H1 (cell line): Measurements from ENCODE around the gene SMCO1. TPM values are rescaled to one million over a fixed set of nuclear protein-coding genes. Genes with fewer than 3 reads are reported as not detected.

ENCODE experiments used
- CTCF ChIA-PET: fragments of 300-600 bp; sonication (Branson Sonifier 250); formaldehyde crosslinking; loops from one replicate; lab custom pipeline; 2021; ENCODE audit not compliant: partially characterized antibody; lab: Charles Lee
- POLR2A ChIA-PET: fragments of 300-600 bp; sonication (Branson Sonifier 250); formaldehyde crosslinking; loops from one replicate; lab custom pipeline; 2021; ENCODE audit warnings: inconsistent platforms; ENCODE audit not compliant: partially characterized antibody; lab: Charles Lee
- DNase-seq, 2 experiments: peaks; one replicate each; pipeline versions ENCODE4 v3.0.0 to v3.0.0-alpha.2; 2010 to 2022; ENCODE audit warnings: low spot score in 2 of 2, low read depth in 1 of 2, mixed read lengths in 1 of 2
- FAIRE-seq: peaks from 2 replicates; lab custom pipeline; 2011; peaks lifted over from hg19 to GRCh38; lab: Jason Lieb, UNC
- H2AFZ ChIP-seq: 2 replicates; pipeline ENCODE4 v1.8.1; 2012; ENCODE audit warnings: low read length, inconsistent platforms
- H2AK5ac ChIP-seq: 2 replicates; pipeline ENCODE4 v1.6.1; 2013; ENCODE audit warnings: low read depth, low read length
- H2BK120ac ChIP-seq: replicated peaks from 2 replicates; pipeline ENCODE3; 2013; ENCODE audit warnings: low read depth, low read length, inconsistent platforms
- H2BK12ac ChIP-seq: 2 replicates; pipeline ENCODE4 v1.6.1; 2013; ENCODE audit warnings: low read depth, low read length
- H2BK15ac ChIP-seq: 2 replicates; pipeline ENCODE4 v1.6.1; 2013; ENCODE audit warnings: low read length
- H2BK20ac ChIP-seq: 2 replicates; pipeline ENCODE4 v1.6.1; 2013; ENCODE audit warnings: low read length
- H2BK5ac ChIP-seq: 2 replicates; pipeline ENCODE4 v1.6.1; 2013; ENCODE audit warnings: low read depth, low read length
- H3K14ac ChIP-seq: 2 replicates; pipeline ENCODE4 v1.6.1; 2013; ENCODE audit warnings: inconsistent platforms; ENCODE audit not compliant: insufficient read length
- H3K18ac ChIP-seq: 2 replicates; pipeline ENCODE4 v1.6.1; 2013; ENCODE audit warnings: low read length; ENCODE audit errors: extremely low read depth
- H3K23ac ChIP-seq: 2 replicates; pipeline ENCODE4 v1.6.1; 2013; ENCODE audit warnings: inconsistent platforms; ENCODE audit not compliant: insufficient read length
- H3K23me2 ChIP-seq: 2 replicates; pipeline ENCODE4 v1.6.1; 2013; ENCODE audit warnings: low read depth, low read length
- H3K27ac ChIP-seq: 2 replicates; pipeline ENCODE4 v1.6.1; 2011; ENCODE audit warnings: low read depth, low read length, inconsistent platforms
- H3K27me3 ChIP-seq, 4 experiments: replicated peaks in 1 of 4; 1 replicate in 1 of 4; 2 replicates in 3 of 4; pipeline versions ENCODE4 v1.6.1 to v1.8.1; 2011 to 2013; ENCODE audit warnings: low read length in 3 of 4, mild to moderate bottlenecking in 3 of 4, inconsistent platforms in 2 of 4, mixed read lengths in 2 of 4, moderate library complexity in 1 of 4; ENCODE audit not compliant: control insufficient read depth in 3 of 4, insufficient read depth in 3 of 4; ENCODE audit errors: extremely low read depth in 1 of 4
- H3K36me3 ChIP-seq, 4 experiments: 2 replicates each; pipeline versions ENCODE4 v1.6.1 to v1.8.1; 2011 to 2013; ENCODE audit warnings: mild to moderate bottlenecking in 4 of 4, low read length in 3 of 4, moderate library complexity in 2 of 4, control low read depth in 1 of 4, inconsistent platforms in 1 of 4; ENCODE audit not compliant: insufficient read depth in 4 of 4, control insufficient read depth in 2 of 4
- H3K4ac ChIP-seq: replicated peaks from 2 replicates; pipeline ENCODE3; 2013; ENCODE audit warnings: low read length, low read depth, mixed read lengths, inconsistent platforms; ENCODE audit not compliant: insufficient read length
- H3K4me1 ChIP-seq, 4 experiments: replicated peaks in 1 of 4; 1 replicate in 1 of 4; 2 replicates in 3 of 4; pipeline versions ENCODE4 v1.6.1 to v1.8.1; 2011 to 2013; ENCODE audit warnings: low read length in 3 of 4, inconsistent platforms in 2 of 4, mixed read lengths in 1 of 4; ENCODE audit not compliant: insufficient read depth in 4 of 4, control insufficient read depth in 3 of 4
- H3K4me2 ChIP-seq, 2 experiments: 2 replicates each; pipeline versions ENCODE4 v1.6.1 to v1.8.1; 2011 to 2013; ENCODE audit warnings: low read depth in 2 of 2, low read length in 2 of 2, control low read depth in 1 of 2, inconsistent platforms in 1 of 2, mild to moderate bottlenecking in 1 of 2; ENCODE audit not compliant: insufficient read depth in 1 of 2
- H3K4me3 ChIP-seq, 4 experiments: fragments of 200-600, 300-600 bp in 1 of 4; sonication (generic), shearing (Covaris generic), sonication (Bioruptor Twin) in 1 of 4; 2 replicates each; pipeline versions ENCODE4 v1.5.1 to v1.8.1; 2011 to 2016; ENCODE audit warnings: low read length in 4 of 4, low read depth in 3 of 4, control low read depth in 2 of 4, inconsistent platforms in 2 of 4, mild to moderate bottlenecking in 2 of 4, mixed read lengths in 1 of 4, moderate library complexity in 1 of 4; ENCODE audit not compliant: insufficient read depth in 2 of 4; ENCODE audit errors: extremely low read depth in 1 of 4
- H3K56ac ChIP-seq: replicated peaks from 2 replicates; pipeline ENCODE3; 2013; ENCODE audit warnings: low read depth, mild to moderate bottlenecking, mixed read lengths, low read length, inconsistent platforms; ENCODE audit not compliant: insufficient read length
- H3K79me1 ChIP-seq: 2 replicates; pipeline ENCODE4 v1.6.1; 2013; ENCODE audit warnings: low read depth, low read length, control low read depth
- H3K79me2 ChIP-seq, 2 experiments: 2 replicates each; pipeline versions ENCODE4 v1.6.1 to v1.8.1; 2012 to 2013; ENCODE audit warnings: low read length in 2 of 2, mild to moderate bottlenecking in 2 of 2, inconsistent platforms in 1 of 2; ENCODE audit not compliant: insufficient read depth in 2 of 2, control insufficient read depth in 1 of 2
- H3K9ac ChIP-seq, 4 experiments: replicated peaks in 1 of 4; 1 replicate in 1 of 4; 2 replicates in 3 of 4; pipeline versions ENCODE4 v1.6.1 to v1.8.1; 2011 to 2013; ENCODE audit warnings: low read depth in 3 of 4, low read length in 3 of 4, control low read depth in 2 of 4, mild to moderate bottlenecking in 2 of 4, moderate library complexity in 2 of 4, inconsistent platforms in 1 of 4; ENCODE audit errors: extremely low read depth in 1 of 4
- H3K9me3 ChIP-seq, 2 experiments: 2 replicates each; pipeline versions ENCODE4 v1.6.1 to v1.8.1; 2012 to 2013; ENCODE audit warnings: mild to moderate bottlenecking in 2 of 2, moderate library complexity in 2 of 2, control low read depth in 1 of 2, inconsistent platforms in 1 of 2, low read depth in 1 of 2, low read length in 1 of 2, mixed read lengths in 1 of 2; ENCODE audit not compliant: insufficient read depth in 2 of 2
- H4K20me1 ChIP-seq, 2 experiments: replicated peaks in 1 of 2; 2 replicates each; pipeline versions ENCODE3 to v1.8.1; 2011 to 2013; ENCODE audit warnings: inconsistent platforms in 2 of 2, low read length in 2 of 2, mild to moderate bottlenecking in 1 of 2; ENCODE audit not compliant: insufficient read depth in 2 of 2, control insufficient read depth in 1 of 2
- H4K5ac ChIP-seq: 2 replicates; pipeline ENCODE4 v1.6.1; 2013; ENCODE audit warnings: low read length, low read depth, mixed read lengths, inconsistent platforms; ENCODE audit not compliant: insufficient read length
- H4K8ac ChIP-seq: 2 replicates; pipeline ENCODE4 v1.8.0; 2013; ENCODE audit warnings: mild to moderate bottlenecking, moderate library complexity, low read length, inconsistent platforms; ENCODE audit not compliant: insufficient read depth; ENCODE audit errors: extremely low read depth
- H4K91ac ChIP-seq: replicated peaks from 2 replicates; pipeline ENCODE3; 2013; ENCODE audit warnings: low read length, mixed read lengths, inconsistent platforms; ENCODE audit not compliant: insufficient read length
- SAP30 ChIP-seq: fragments of 300-600 bp; sonication (generic); IDR thresholded peaks from 2 replicates; pipeline ENCODE4 v1.7.1; 2012; ENCODE audit warnings: low read length, moderate library complexity, mild to moderate bottlenecking, inconsistent platforms; ENCODE audit not compliant: insufficient read depth, insufficient replicate concordance
- WGBS, 2 experiments: shearing (Covaris generic) in 1 of 2; methylation state at CpG; one replicate each; pipeline versions ENCODE4 v1.1.6 to v1.1.7; 2013 to 2015; ENCODE audit warnings: low lambda C conversion rate in 2 of 2, mixed read lengths in 2 of 2, inconsistent platforms in 1 of 2, low coverage in 1 of 2, missing lambda C conversion rate in 1 of 2; ENCODE audit not compliant: insufficient replicate concordance in 2 of 2, insufficient coverage in 1 of 2, insufficient read length in 1 of 2; ENCODE audit errors: extremely low coverage in 1 of 2, missing lambda C conversion rate in 1 of 2; 5-methylcytosine and 5-hydroxymethylcytosine counted together
- polyA plus RNA-seq, 7 experiments: library from polyadenylated mRNA; depleted of rRNA in 3 of 7; stranded (reverse) in 5 of 7; unstranded in 2 of 7; fragments of >200 nt in 5 of 7; fragments of 200-250 nt in 2 of 7; gene quantifications; 1 replicate in 5 of 7; 2 replicates in 1 of 7; 4 replicates in 1 of 7; pipeline versions ENCODE4 v1.2.1 to v1.2.3, GENCODE V29; 2011 to 2013; ENCODE audit warnings: missing spikeins in 2 of 7, mixed read lengths in 2 of 7
- total RNA-seq: library from RNA; stranded (reverse); fragmentation: NEBNext Ultra II Directional; extraction: Animal tissue kit (Norgen Biotek cat#: 25700); gene quantifications from 2 replicates; pipeline ENCODE4 v1.2.1, GENCODE V29; 2021

The SMCO1 gene
- total and polyA plus RNA-seq, 2 of the 8 experiments (the other 6 are each of a cell fraction or from before 2014, with no cell fraction given), result 0.03 TPM; not detected in 1

DNA sequence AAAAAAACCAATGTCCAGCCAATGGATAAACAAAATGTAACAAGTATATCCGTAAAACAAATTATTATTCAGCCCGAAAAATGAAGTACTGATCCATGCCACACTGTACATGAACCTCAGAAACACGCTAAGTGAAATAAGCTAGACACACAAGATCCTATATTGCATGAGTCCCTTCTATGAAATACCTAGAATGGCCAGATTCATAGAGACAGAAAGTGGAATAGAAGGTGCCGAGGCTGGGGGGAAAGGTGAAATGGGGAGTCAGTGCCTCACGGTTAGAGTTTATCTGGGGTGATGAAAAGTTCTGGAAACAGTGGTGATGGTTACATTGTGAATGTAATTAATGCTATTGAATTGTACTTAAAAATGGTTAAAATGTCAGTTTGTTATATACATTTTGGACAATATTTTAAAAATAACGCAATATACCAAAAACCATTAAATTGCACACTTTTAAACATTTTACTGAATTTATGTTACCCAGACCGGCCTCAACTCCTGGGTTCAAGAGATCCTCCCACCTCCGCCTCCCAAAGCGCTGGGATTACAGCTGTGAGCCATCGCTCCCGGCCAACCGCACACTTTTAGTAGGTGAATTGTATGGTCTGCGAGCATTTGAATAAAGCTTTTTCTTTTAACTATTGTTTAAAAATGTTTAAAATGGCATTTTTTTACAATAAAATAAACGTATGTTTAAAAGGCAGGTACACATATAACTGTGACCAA lies 13.7 kb downstream of the SMCO1 start:
- Histone ChIP-seq H3K9me3 (no peaks in the 10 kb centered on the region), H2AK5ac (no peak overlapping the region), H3K14ac (no peak overlapping the region), H2BK20ac (no peak overlapping the region), H3K79me2 (peaks cover 39 to 65% of the 10 kb centered on the region in 2 experiments), H3K4me2 (peak overlapping the region; percentile 89 to 91), H2AFZ (no peak overlapping the region), H3K79me1 (peaks cover 7% of the 10 kb centered on the region; the same call in 1 of the 2 replicates), H4K91ac (no peak overlapping the region), H4K5ac (no peak overlapping the region), H3K18ac (no peak overlapping the region), H2BK120ac (no peak overlapping the region), H3K56ac (no peak overlapping the region), H3K23ac (no peak overlapping the region), H3K4me1 (peaks cover 0 to 7% (median 3%) of the 10 kb centered on the region in 4 experiments; a peak in 5 of 7 replicates), H3K27ac (no peak overlapping the region), H3K4me3 (peak overlapping the region; percentile 92 to 99 (median 98)), H3K27me3 (no peaks in the 10 kb centered on the region), H3K36me3 (0 out of 8 replicates have a peak, but pooled peaks cover 0 to 2% (median 0%) of the 10 kb centered on the region in 4 experiments), H2BK5ac (no peak overlapping the region), H4K20me1 (peaks cover 2 to 8% of the 10 kb centered on the region in 2 experiments), H2BK15ac (no peak overlapping the region), H4K8ac (no peak overlapping the region), H3K9ac (peak overlapping the region in 3 of 4 experiments; percentile 26 to 70 (median 39); a peak in 3 of 7 replicates), H2BK12ac (no peak overlapping the region), H3K23me2 (peaks cover 14% of the 10 kb centered on the region), H3K4ac (no peak overlapping the region)
- DNase-seq (no peak), FAIRE-seq (no peak)
- CTCF ChIA-PET, result interaction anchor here (0.8 kb wide), 1 partner anchor 14 kb away, joined by 4 read pairs; no protein-coding TSS in a partner anchor
- WGBS, 2 experiments, result 4% methylated on average over 14 of the region's 14 CpGs; no CpG with 5 or more reads in 1 of the 2 experiments
- POLR2A ChIA-PET, result no interaction called here
- peak; percentile 44 for TF ChIP-seq SAP30
